Measurements from ENCODE around the gene SPATS2L.
A peak's percentile ranks its signal among the peaks of the same experiment; 100 is the strongest.

SPATS2L gene

GRCh38 chr2:200453142-200453852 is 146.8 kb downstream of the SPATS2L start:
- TF ChIP-seq CTCF (IDR thresholded peaks at IDR 0.05; ENCODE audit: low read depth, low read length), result no peak
- no peak for DNase-seq
- H3K36me3 ChIP-seq, result peaks cover 16% of the 10 kb centered on the region
- no peaks in the 10 kb centered on the region for H3K9me3 ChIP-seq
- no peak overlapping the region for H3K4me3 ChIP-seq (ENCODE audit: low read depth, low read length)
- H3K4me1 ChIP-seq, result peaks cover 11% of the 10 kb centered on the region
- H3K27me3 ChIP-seq, result no peaks in the 10 kb centered on the region

GRCh38 chr2:200453853-200454534 is 147.5 kb downstream of the SPATS2L start:
- TF ChIP-seq CTCF (IDR thresholded peaks at IDR 0.05; ENCODE audit: low read depth, low read length), result peak; percentile 13; the same call in 1 of the 2 replicates
- Histone ChIP-seq H3K36me3 (peaks cover 15% of the 10 kb centered on the region), H3K27me3 (no peaks in the 10 kb centered on the region), H3K4me3 (ENCODE audit: low read depth, low read length) (no peak overlapping the region), H3K9me3 (no peaks in the 10 kb centered on the region), H3K4me1 (peaks cover 11% of the 10 kb centered on the region)
- no peak for DNase-seq

- Histone ChIP-seq H3K4me1 (peaks cover 11% of the 10 kb centered on the region), H3K9me3 (no peaks in the 10 kb centered on the region), H3K36me3 (peaks cover 15% of the 10 kb centered on the region), H3K27me3 (no peaks in the 10 kb centered on the region), H3K4me3 (ENCODE audit: low read depth, low read length) (no peak overlapping the region)
- TF ChIP-seq CTCF (IDR thresholded peaks at IDR 0.05; ENCODE audit: low read depth, low read length), result no peak
- no peak for DNase-seq
These were observed 148.7 kb downstream of the SPATS2L start for GRCh38 chr2:200454927-200455801.

- Histone ChIP-seq H3K9me3 (no peaks in the 10 kb centered on the region), H3K4me3 (ENCODE audit: low read depth, low read length) (no peak overlapping the region), H3K27me3 (no peaks in the 10 kb centered on the region), H3K36me3 (peaks cover 16% of the 10 kb centered on the region), H3K4me1 (peaks cover 11% of the 10 kb centered on the region)
- no peak for DNase-seq
- TF ChIP-seq CTCF (IDR thresholded peaks at IDR 0.05; ENCODE audit: low read depth, low read length), result no peak
These were observed 149.5 kb downstream of the SPATS2L start for GRCh38 chr2:200455958-200456421.

- H3K36me3 ChIP-seq, result peaks cover 17% of the 10 kb centered on the region
- DNase-seq, result no peak
- H3K9me3 ChIP-seq, result no peaks in the 10 kb centered on the region
- no peak for TF ChIP-seq CTCF (IDR thresholded peaks at IDR 0.05; ENCODE audit: low read depth, low read length)
- no peak overlapping the region for H3K4me3 ChIP-seq (ENCODE audit: low read depth, low read length)
- no peaks in the 10 kb centered on the region for H3K27me3 ChIP-seq
- H3K4me1 ChIP-seq, result peaks cover 11% of the 10 kb centered on the region
These were observed 150.1 kb downstream of the SPATS2L start for GRCh38 chr2:200456567-200456966.

Data from BE2C (cell line).